ENCODE measurements around the gene OR7E24.
"Not testable (repeated sequence)": the region's sequence is repeated elsewhere in the genome, so short reads cannot be mapped to it uniquely, and the experiment has no call there.

DNA sequence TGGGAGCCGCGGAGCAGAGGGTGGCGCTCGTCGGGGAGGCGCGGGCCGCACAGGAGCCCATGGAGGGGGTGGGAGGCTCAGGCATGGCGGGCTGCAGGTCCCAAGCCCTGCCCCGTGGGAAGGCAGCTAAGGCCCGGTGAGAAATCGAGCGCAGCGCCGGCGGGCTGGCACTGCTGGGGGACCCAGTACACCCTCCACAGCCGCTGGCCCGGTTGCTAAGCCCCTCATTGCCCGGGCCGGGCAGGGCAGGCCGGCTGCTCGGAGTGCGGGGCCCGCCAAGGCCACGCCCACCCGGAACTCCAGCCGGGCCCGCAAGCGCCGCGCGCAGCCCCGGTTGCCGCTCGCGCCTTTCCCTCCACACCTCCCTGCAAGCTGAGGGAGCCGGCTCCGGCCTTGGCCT lies 32.8 kb downstream of the OR7E24 start:
- TF ChIP-seq, protein P1, sequence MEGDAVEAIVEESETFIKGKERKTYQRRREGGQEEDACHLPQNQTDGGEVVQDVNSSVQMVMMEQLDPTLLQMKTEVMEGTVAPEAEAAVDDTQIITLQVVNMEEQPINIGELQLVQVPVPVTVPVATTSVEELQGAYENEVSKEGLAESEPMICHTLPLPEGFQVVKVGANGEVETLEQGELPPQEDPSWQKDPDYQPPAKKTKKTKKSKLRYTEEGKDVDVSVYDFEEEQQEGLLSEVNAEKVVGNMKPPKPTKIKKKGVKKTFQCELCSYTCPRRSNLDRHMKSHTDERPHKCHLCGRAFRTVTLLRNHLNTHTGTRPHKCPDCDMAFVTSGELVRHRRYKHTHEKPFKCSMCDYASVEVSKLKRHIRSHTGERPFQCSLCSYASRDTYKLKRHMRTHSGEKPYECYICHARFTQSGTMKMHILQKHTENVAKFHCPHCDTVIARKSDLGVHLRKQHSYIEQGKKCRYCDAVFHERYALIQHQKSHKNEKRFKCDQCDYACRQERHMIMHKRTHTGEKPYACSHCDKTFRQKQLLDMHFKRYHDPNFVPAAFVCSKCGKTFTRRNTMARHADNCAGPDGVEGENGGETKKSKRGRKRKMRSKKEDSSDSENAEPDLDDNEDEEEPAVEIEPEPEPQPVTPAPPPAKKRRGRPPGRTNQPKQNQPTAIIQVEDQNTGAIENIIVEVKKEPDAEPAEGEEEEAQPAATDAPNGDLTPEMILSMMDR (IDR thresholded peaks at IDR 0.05): not testable (repeated sequence)
- not testable (repeated sequence) for TF ChIP-seq POLR2AphosphoS5, POLR2A (IDR thresholded peaks at IDR 0.05)
